IMR-90 (cell line): ENCODE results near the gene PJA1. TPM values are rescaled to one million over a fixed set of nuclear protein-coding genes. Genes with fewer than 3 reads are reported as not detected.

ENCODE experiments used
- ATAC-seq: fragments of 200-7000 bp; cut with Tn5 transposase; 2 replicates; pipeline ENCODE4 v1.9.1; 2020; ENCODE audit warnings: low read depth, mild to moderate bottlenecking, moderate library complexity
- BruUV-seq: library from RNA; stranded (reverse); fragments of 400-500 nt; replicated peaks from 2 replicates; lab custom pipeline; 2021; lab: Mats Ljungman, UMichigan
- CTCF ChIA-PET: fragments of 300-600 bp; formaldehyde crosslinking; extraction: SDS; loops from one replicate; lab custom pipeline; 2021; ENCODE audit warnings: antibody characterized with exemption; lab: Yijun Ruan, JAX
- POLR2A ChIA-PET: fragments of 300-600 bp; sonication (Branson Sonifier 250); formaldehyde crosslinking; loops from one replicate; lab custom pipeline; 2022; ENCODE audit warnings: antibody characterized with exemption; ENCODE audit not compliant: unreplicated experiment; lab: Charles Lee
- DNase-seq: peaks from one replicate; pipeline ENCODE4 v3.0.0; 2013
- H2AFZ ChIP-seq: replicated peaks from 2 replicates; pipeline ENCODE3; 2013; ENCODE audit warnings: low read length, mild to moderate bottlenecking; ENCODE audit not compliant: poor library complexity
- H2AK5ac ChIP-seq: 2 replicates; pipeline ENCODE4 v1.6.1; 2013; ENCODE audit warnings: low read depth, low read length, inconsistent platforms
- H2AK9ac ChIP-seq: replicated peaks from 2 replicates; pipeline ENCODE3; 2013; ENCODE audit warnings: mild to moderate bottlenecking, low read depth, low read length, moderate library complexity; ENCODE audit not compliant: poor library complexity
- H2BK120ac ChIP-seq: 2 replicates; pipeline ENCODE4 v1.6.1; 2013; ENCODE audit warnings: low read depth, low read length, inconsistent platforms
- H2BK15ac ChIP-seq: 3 replicates; pipeline ENCODE4 v1.6.1; 2013; ENCODE audit warnings: low read depth, low read length, inconsistent platforms
- H2BK20ac ChIP-seq: 2 replicates; pipeline ENCODE4 v1.6.1; 2013; ENCODE audit warnings: low read depth, mild to moderate bottlenecking, inconsistent platforms, low read length, moderate library complexity
- H2BK5ac ChIP-seq: 2 replicates; pipeline ENCODE4 v1.6.1; 2013; ENCODE audit warnings: mild to moderate bottlenecking, low read depth, low read length, inconsistent platforms; ENCODE audit not compliant: poor library complexity, severe bottlenecking
- H3K14ac ChIP-seq: replicated peaks from 2 replicates; pipeline ENCODE4 v1.6.1; 2013; ENCODE audit warnings: low read depth, low read length, inconsistent platforms
- H3K18ac ChIP-seq: 2 replicates; pipeline ENCODE4 v1.6.1; 2013; ENCODE audit warnings: low read depth, low read length, control low read depth
- H3K23ac ChIP-seq: 2 replicates; pipeline ENCODE4 v1.6.1; 2013; ENCODE audit warnings: low read depth, low read length, inconsistent platforms
- H3K27ac ChIP-seq: 2 replicates; pipeline ENCODE4 v1.5.1; 2013; ENCODE audit warnings: mild to moderate bottlenecking, control low read depth, low read length; ENCODE audit not compliant: insufficient read depth
- H3K27me3 ChIP-seq: 2 replicates; pipeline ENCODE4 v1.6.1; 2013; ENCODE audit warnings: low read length; ENCODE audit not compliant: control insufficient read depth, insufficient read depth
- H3K36me3 ChIP-seq: 2 replicates; pipeline ENCODE4 v1.6.1; 2013; ENCODE audit warnings: low read length, mixed read lengths; ENCODE audit not compliant: control insufficient read depth, insufficient read depth
- H3K4ac ChIP-seq: 2 replicates; pipeline ENCODE4 v1.6.1; 2013; ENCODE audit warnings: low read depth, low read length, inconsistent platforms
- H3K4me1 ChIP-seq: 2 replicates; pipeline ENCODE4 v1.6.1; 2013; ENCODE audit warnings: low read length, mixed read lengths; ENCODE audit not compliant: control insufficient read depth, insufficient read depth
- H3K4me2 ChIP-seq: 2 replicates; pipeline ENCODE4 v1.6.1; 2013; ENCODE audit warnings: low read depth, mild to moderate bottlenecking, control low read depth, low read length, moderate library complexity
- H3K4me3 ChIP-seq: 2 replicates; pipeline ENCODE4 v1.5.1; 2013; ENCODE audit warnings: low read depth, mild to moderate bottlenecking, control low read depth, low read length, moderate library complexity; ENCODE audit not compliant: insufficient read depth
- H3K56ac ChIP-seq: 2 replicates; pipeline ENCODE4 v1.6.1; 2013; ENCODE audit warnings: low read length, inconsistent platforms; ENCODE audit not compliant: insufficient read depth; ENCODE audit errors: extremely low read depth
- H3K79me1 ChIP-seq, 2 experiments: 2 replicates each; pipeline ENCODE4 v1.6.1; 2013; ENCODE audit warnings: low read length in 2 of 2, inconsistent platforms in 1 of 2, low read depth in 1 of 2
- H3K9ac ChIP-seq: 2 replicates; pipeline ENCODE4 v1.6.1; 2013; ENCODE audit warnings: low read depth, low read length, control low read depth
- H3K9me1 ChIP-seq: 2 replicates; pipeline ENCODE4 v1.6.1; 2013; ENCODE audit warnings: low read length, inconsistent platforms; ENCODE audit not compliant: insufficient read depth
- H3K9me3 ChIP-seq: 2 replicates; pipeline ENCODE4 v1.6.1; 2013; ENCODE audit warnings: low read length; ENCODE audit not compliant: control insufficient read depth, insufficient read depth
- H4K20me1 ChIP-seq: 2 replicates; pipeline ENCODE4 v1.6.1; 2013; ENCODE audit warnings: low read length, inconsistent platforms; ENCODE audit not compliant: insufficient read depth
- H4K5ac ChIP-seq: 2 replicates; pipeline ENCODE4 v1.6.1; 2013; ENCODE audit warnings: mild to moderate bottlenecking, low read depth, low read length, control low read depth
- H4K8ac ChIP-seq, 2 experiments: 2 replicates each; pipeline ENCODE4 v1.6.1; 2013; ENCODE audit warnings: low read depth in 2 of 2, low read length in 2 of 2, control low read depth in 1 of 2, inconsistent platforms in 1 of 2
- H4K91ac ChIP-seq: 2 replicates; pipeline ENCODE4 v1.6.1; 2013; ENCODE audit warnings: low read depth, low read length, inconsistent platforms; ENCODE audit not compliant: insufficient read depth
- BHLHE40 ChIP-seq: fragments of 150-350 bp; IDR thresholded peaks from 2 replicates; pipeline ENCODE4 v1.6.1; 2016; ENCODE audit warnings: mild to moderate bottlenecking, low read depth, low read length
- CHD1 ChIP-seq: IDR thresholded peaks from 2 replicates; pipeline ENCODE4 v1.6.1; 2012; ENCODE audit warnings: low read depth, low read length, improper control_type of control experiment
- MAFK ChIP-seq: IDR thresholded peaks from 2 replicates; pipeline ENCODE4 v1.6.1; 2012; ENCODE audit warnings: low read depth, low read length, improper control_type of control experiment
- MAZ ChIP-seq: IDR thresholded peaks from 2 replicates; pipeline ENCODE4 v1.6.1; 2012; ENCODE audit warnings: low read depth, mild to moderate bottlenecking, low read length, improper control_type of control experiment, moderate library complexity, borderline replicate concordance
- MXI1 ChIP-seq: IDR thresholded peaks from 2 replicates; pipeline ENCODE4 v1.6.1; 2012; ENCODE audit warnings: low read depth, mild to moderate bottlenecking, low read length, moderate library complexity, borderline replicate concordance
- NFE2L2 ChIP-seq: fragments of 150-350 bp; IDR thresholded peaks from 2 replicates; pipeline ENCODE4 v1.6.1; 2016; ENCODE audit warnings: low read depth, mild to moderate bottlenecking, low read length
- POLR2A ChIP-seq: IDR thresholded peaks from 2 replicates; pipeline ENCODE4 v1.6.1; 2012; ENCODE audit warnings: mild to moderate bottlenecking, low read depth, low read length
- RCOR1 ChIP-seq: IDR thresholded peaks from 2 replicates; pipeline ENCODE4 v1.6.1; 2012; ENCODE audit warnings: mild to moderate bottlenecking, low read length, improper control_type of control experiment; ENCODE audit not compliant: insufficient replicate concordance
- RFX5 ChIP-seq: IDR thresholded peaks from 2 replicates; pipeline ENCODE4 v1.8.0; 2012; ENCODE audit warnings: low read depth, mild to moderate bottlenecking, low read length, moderate library complexity
- WGBS, 2 experiments: methylation state at CpG; one replicate each; pipeline versions ENCODE4 v1.1.5 to v1.1.7; 2013; ENCODE audit warnings: missing lambda C conversion rate in 2 of 2; ENCODE audit not compliant: insufficient read length in 1 of 2; ENCODE audit errors: extremely low coverage in 2 of 2; 5-methylcytosine and 5-hydroxymethylcytosine counted together
- dilution Hi-C: fragments of 300-500 bp; cut with HindIII; formaldehyde crosslinking; loops from one replicate; pipeline ENCODE4 v1.14.3; 2018; ENCODE audit warnings: low sequenced_read_pairs; ENCODE audit not compliant: unreplicated experiment
- in situ Hi-C: fragments of 300-500 bp; cut with MboI; formaldehyde crosslinking; loops from 3 replicates; pipeline ENCODE4 v1.14.3; 2019; ENCODE audit warnings: low sequenced_read_pairs, inconsistent platforms, mixed read lengths
- intact Hi-C: fragments of 100-400 bp; cut with micrococcal nuclease; formaldehyde crosslinking; loops from 2 replicates; pipeline ENCODE4 v1.10.0; 2022
- polyA plus RNA-seq, 3 experiments: library from polyadenylated mRNA; depleted of rRNA; stranded (reverse); fragments of >200 nt; gene quantifications; 2 replicates each; pipeline ENCODE4 v1.2.3, GENCODE V29; 2012; ENCODE audit warnings: low replicate concordance in 1 of 3
- total RNA-seq: library from RNA; depleted of rRNA; stranded (reverse); fragments of >200 nt; gene quantifications from 2 replicates; pipeline ENCODE4 v1.2.3, GENCODE V29; 2012
- TF ChIP-seq, protein P1 (sequence below): conservative IDR thresholded peaks from 2 replicates; pipeline ENCODE4 v1.5.1; 2012; ENCODE audit warnings: mild to moderate bottlenecking, low read depth, low read length, improper control_type of control experiment

Gene PJA1
- total and polyA plus RNA-seq, 2 of the 4 experiments (the other 2 are of a cell fraction), result 15.1 to 24.4 TPM

DNA sequence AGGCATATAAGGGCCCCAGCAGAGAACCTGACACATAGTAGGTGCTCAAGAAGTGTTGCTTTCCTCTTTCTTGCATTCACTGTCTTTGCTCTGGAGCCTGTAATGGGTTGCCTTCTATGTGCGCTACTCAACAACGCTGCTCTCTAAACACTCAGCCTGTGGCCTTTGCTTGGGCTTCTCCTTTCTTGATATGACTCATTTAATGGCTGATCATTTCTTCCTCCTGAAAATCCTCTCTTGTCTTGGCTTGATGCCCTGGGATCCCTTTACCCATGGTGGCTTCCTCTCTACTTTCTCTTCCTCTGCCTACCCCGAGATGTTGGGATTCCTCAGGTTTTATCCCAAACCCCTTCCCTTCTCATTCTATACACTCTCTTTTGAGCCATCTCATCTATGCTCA is 19.9 kb upstream of the PJA1 start:
- no peak overlapping the region for H2BK15ac ChIP-seq
- H4K20me1 ChIP-seq, result no peaks in the 10 kb centered on the region
- H3K4me3 ChIP-seq, result no peak overlapping the region
- H3K4me2 ChIP-seq, result no peak overlapping the region
- BruUV-seq, result no TSS peak
- TF ChIP-seq MAZ, result no peak
- no peak for TF ChIP-seq CHD1
- TF ChIP-seq MXI1, result no peak
- TF ChIP-seq BHLHE40, result no peak
- TF ChIP-seq RFX5, result no peak
- no peak for TF ChIP-seq MAFK
- TF ChIP-seq, protein P1, sequence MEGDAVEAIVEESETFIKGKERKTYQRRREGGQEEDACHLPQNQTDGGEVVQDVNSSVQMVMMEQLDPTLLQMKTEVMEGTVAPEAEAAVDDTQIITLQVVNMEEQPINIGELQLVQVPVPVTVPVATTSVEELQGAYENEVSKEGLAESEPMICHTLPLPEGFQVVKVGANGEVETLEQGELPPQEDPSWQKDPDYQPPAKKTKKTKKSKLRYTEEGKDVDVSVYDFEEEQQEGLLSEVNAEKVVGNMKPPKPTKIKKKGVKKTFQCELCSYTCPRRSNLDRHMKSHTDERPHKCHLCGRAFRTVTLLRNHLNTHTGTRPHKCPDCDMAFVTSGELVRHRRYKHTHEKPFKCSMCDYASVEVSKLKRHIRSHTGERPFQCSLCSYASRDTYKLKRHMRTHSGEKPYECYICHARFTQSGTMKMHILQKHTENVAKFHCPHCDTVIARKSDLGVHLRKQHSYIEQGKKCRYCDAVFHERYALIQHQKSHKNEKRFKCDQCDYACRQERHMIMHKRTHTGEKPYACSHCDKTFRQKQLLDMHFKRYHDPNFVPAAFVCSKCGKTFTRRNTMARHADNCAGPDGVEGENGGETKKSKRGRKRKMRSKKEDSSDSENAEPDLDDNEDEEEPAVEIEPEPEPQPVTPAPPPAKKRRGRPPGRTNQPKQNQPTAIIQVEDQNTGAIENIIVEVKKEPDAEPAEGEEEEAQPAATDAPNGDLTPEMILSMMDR, result no peak
- no peak for TF ChIP-seq NFE2L2
- TF ChIP-seq RCOR1, result no peak
- no peak for TF ChIP-seq POLR2A
- H4K5ac ChIP-seq, result no peak overlapping the region
- in situ Hi-C loops (no loop called here), dilution Hi-C loops (no loop called here), intact Hi-C loops (no loop called here)
- no peak overlapping the region for H3K23ac ChIP-seq
- H3K27me3 ChIP-seq, result peaks cover 47% of the 10 kb centered on the region
- no peaks in the 10 kb centered on the region for H3K79me1 ChIP-seq
- no peak overlapping the region for H3K56ac ChIP-seq
- no peaks in the 10 kb centered on the region for H3K36me3 ChIP-seq
- ChIA-PET POLR2A (no interaction called here), CTCF (no interaction called here)
- no peak overlapping the region for H3K9ac ChIP-seq
- H2BK120ac ChIP-seq, result no peak overlapping the region
- ATAC-seq (no peak), DNase-seq (no peak)
- 69% methylated on average over 3 of the region's 3 CpGs; no CpG with 5 or more reads in 1 of the 2 experiments for WGBS, 2 experiments
- no peak overlapping the region for H3K18ac ChIP-seq
- H2AFZ ChIP-seq, result no peak overlapping the region
- no peak overlapping the region for H2BK5ac ChIP-seq
- H3K9me3 ChIP-seq, result no peaks in the 10 kb centered on the region
- H2AK9ac ChIP-seq, result no peak overlapping the region
- H4K8ac ChIP-seq, result no peak overlapping the region
- H3K4ac ChIP-seq, result no peak overlapping the region
- no peak overlapping the region for H2AK5ac ChIP-seq
- no peak overlapping the region for H4K91ac ChIP-seq
- H2BK20ac ChIP-seq, result no peak overlapping the region
- H3K4me1 ChIP-seq, result no peaks in the 10 kb centered on the region
- no peak overlapping the region for H3K14ac ChIP-seq
- no peaks in the 10 kb centered on the region for H3K9me1 ChIP-seq
- no peak overlapping the region for H3K27ac ChIP-seq
